ENCODE data around the gene PCBD1.

PCBD1 gene

GRCh38 chr10:70917635-70918034 is 29.3 kb upstream of the PCBD1 start:
- no peak for DNase-seq (ENCODE audit: low read depth in 3 of 3)

GRCh38 chr10:70917226-70917625 is 28.9 kb upstream of the PCBD1 start:
- no peak for DNase-seq (ENCODE audit: low read depth in 3 of 3)

- no peak for DNase-seq (ENCODE audit: low read depth in 3 of 3)
These were observed 27.9 kb upstream of the PCBD1 start for GRCh38 chr10:70916241-70916640.

GRCh38 chr10:70915806-70916205 is 27.4 kb upstream of the PCBD1 start:
- no peak for DNase-seq (ENCODE audit: low read depth in 3 of 3)

- no peak for DNase-seq (ENCODE audit: low read depth in 3 of 3)
These were observed 26.8 kb upstream of the PCBD1 start for GRCh38 chr10:70915206-70915605.

- DNase-seq (ENCODE audit: low read depth in 3 of 3): no peak
These were observed 26.0 kb upstream of the PCBD1 start for GRCh38 chr10:70914316-70914864.

GRCh38 chr10:70913893-70914240 is 25.5 kb upstream of the PCBD1 start:
- no peak for DNase-seq (ENCODE audit: low read depth in 3 of 3)

GRCh38 chr10:70913191-70913892 is 25.0 kb upstream of the PCBD1 start:
- no peak for DNase-seq (ENCODE audit: low read depth in 3 of 3)

- DNase-seq (ENCODE audit: low read depth in 3 of 3): no peak
These were observed 24.2 kb upstream of the PCBD1 start for GRCh38 chr10:70912556-70912955.

- no peak for DNase-seq (ENCODE audit: low read depth in 3 of 3)
These were observed 23.0 kb upstream of the PCBD1 start for GRCh38 chr10:70911386-70911785.

- no peak for DNase-seq (ENCODE audit: low read depth in 3 of 3)
These were observed 22.3 kb upstream of the PCBD1 start for GRCh38 chr10:70910486-70911341.

- DNase-seq (ENCODE audit: low read depth in 3 of 3): no peak
These were observed 21.1 kb upstream of the PCBD1 start for GRCh38 chr10:70909326-70909935.

GRCh38 chr10:70908406-70909296 is 20.3 kb upstream of the PCBD1 start:
- DNase-seq (ENCODE audit: low read depth in 3 of 3): no peak

- no peak for DNase-seq (ENCODE audit: low read depth in 3 of 3)
These were observed 19.5 kb upstream of the PCBD1 start for GRCh38 chr10:70907637-70908405.

GRCh38 chr10:70906953-70907636 is 18.7 kb upstream of the PCBD1 start:
- DNase-seq (ENCODE audit: low read depth in 3 of 3): no peak

GRCh38 chr10:70906031-70906783 is 17.8 kb upstream of the PCBD1 start:
- DNase-seq (ENCODE audit: low read depth in 3 of 3): no peak

GRCh38 chr10:70905071-70906021 is 17.0 kb upstream of the PCBD1 start:
- no peak for DNase-seq (ENCODE audit: low read depth in 3 of 3)

- peak in 1 of 3 experiments; percentile 25 for DNase-seq (ENCODE audit: low read depth in 3 of 3)
These were observed 15.0 kb upstream of the PCBD1 start for GRCh38 chr10:70903262-70903921.

Measured in stimulated activated CD4-positive, alpha-beta T cell treated with anti-CD3 and anti-CD28 coated beads, TNF-alpha, amount 100 ng/mL, for 24 hours (primary cell).